HepG2 (cell line): ENCODE data around the gene BTD. TPM values are rescaled to one million over a fixed set of nuclear protein-coding genes. Genes with fewer than 3 reads are reported as not detected.

ENCODE experiments used
- ATAC-seq: fragments of 200-7000 bp; cut with Tn5 transposase; 3 replicates; pipeline ENCODE4 v1.9.1; 2020; ENCODE audit warnings: mild to moderate bottlenecking, moderate library complexity
- BruUV-seq: library from RNA; stranded (reverse); fragments of 400-500 nt; replicated peaks from 2 replicates; lab custom pipeline; 2021; lab: Mats Ljungman, UMichigan
- CTCF ChIA-PET: fragments of 300-600 bp; formaldehyde crosslinking; extraction: SDS; loops from one replicate; lab custom pipeline; 2021; ENCODE audit warnings: low total read pairs, inconsistent platforms, low intra/inter-chr PET ratio; lab: Yijun Ruan, JAX
- POLR2A ChIA-PET: fragments of 350-600 bp; sonication (Branson Sonifier 250); formaldehyde crosslinking; loops from one replicate; lab custom pipeline; 2020; ENCODE audit warnings: antibody characterized with exemption, inconsistent platforms; lab: Yijun Ruan, JAX
- DNase-seq: peaks from one replicate; pipeline ENCODE4 v3.0.0-alpha.2; 2015; ENCODE audit warnings: low spot score
- FAIRE-seq: peaks from 3 replicates; lab custom pipeline; 2011; peaks lifted over from hg19 to GRCh38; lab: Jason Lieb, UNC
- H2AFZ ChIP-seq: one replicate; pipeline ENCODE4 v1.6.1; 2011; ENCODE audit warnings: low read length, inconsistent platforms
- H3K27ac ChIP-seq: fragments of 300-600 bp; 3 replicates; pipeline ENCODE4 v1.8.0; 2011; ENCODE audit warnings: mixed run types, mild to moderate bottlenecking, mixed read lengths, low read length, inconsistent platforms; ENCODE audit not compliant: insufficient read depth; ENCODE audit errors: extremely low read length
- H3K27me3 ChIP-seq, 2 experiments: fragments of 200-600 bp in 1 of 2; 2 replicates in 1 of 2; 3 replicates in 1 of 2; pipeline versions ENCODE4 v1.6.0 to v1.8.0; 2011; ENCODE audit warnings: low read length in 2 of 2, mild to moderate bottlenecking in 2 of 2, moderate library complexity in 2 of 2, inconsistent platforms in 1 of 2; ENCODE audit not compliant: insufficient read depth in 2 of 2, control insufficient read depth in 1 of 2
- H3K36me3 ChIP-seq, 2 experiments: fragments of 200-600 bp in 1 of 2; replicated peaks in 1 of 2; 2 replicates in 1 of 2; 3 replicates in 1 of 2; pipeline versions ENCODE4 v1.5.1 to v1.8.0; 2011; ENCODE audit warnings: low read length in 2 of 2, inconsistent platforms in 1 of 2; ENCODE audit not compliant: insufficient read depth in 2 of 2, control insufficient read depth in 1 of 2
- H3K4me1 ChIP-seq: 2 replicates; pipeline ENCODE4 v1.5.1; 2012; ENCODE audit warnings: low read length, inconsistent platforms; ENCODE audit not compliant: insufficient read depth
- H3K4me2 ChIP-seq: 2 replicates; pipeline ENCODE4 v1.6.0; 2011; ENCODE audit warnings: low read depth, low read length, inconsistent platforms
- H3K4me3 ChIP-seq, 3 experiments: fragments of 200-600 bp in 1 of 3; sonication (generic), shearing (Covaris generic) in 1 of 3; replicated peaks in 1 of 3; 2 replicates each; pipeline ENCODE4 v1.5.1; 2011 to 2016; ENCODE audit warnings: low read length in 3 of 3, inconsistent platforms in 2 of 3, low read depth in 2 of 3, mild to moderate bottlenecking in 2 of 3, control low read depth in 1 of 3, mixed read lengths in 1 of 3; ENCODE audit not compliant: insufficient read depth in 1 of 3
- H3K79me2 ChIP-seq: one replicate; pipeline ENCODE4 v1.6.1; 2011; ENCODE audit warnings: low read length, inconsistent platforms; ENCODE audit not compliant: insufficient read depth
- H3K9ac ChIP-seq: 2 replicates; pipeline ENCODE4 v1.6.0; 2011; ENCODE audit warnings: mild to moderate bottlenecking, low read depth, low read length, inconsistent platforms; ENCODE audit not compliant: insufficient read depth
- H3K9me3 ChIP-seq: 2 replicates; pipeline ENCODE4 v1.5.1; 2012; ENCODE audit warnings: mild to moderate bottlenecking, low read length
- H4K20me1 ChIP-seq: 2 replicates; pipeline ENCODE4 v1.6.0; 2011; ENCODE audit warnings: inconsistent platforms, mild to moderate bottlenecking, low read length, moderate library complexity; ENCODE audit not compliant: insufficient read depth
- FOXJ3 ChIP-seq: sonication (generic); formaldehyde crosslinking; IDR thresholded peaks from 2 replicates; pipeline ENCODE4 v1.4.0; 2020; ENCODE audit warnings: missing genetic modification reagents, mild to moderate bottlenecking, borderline replicate concordance
- GATA4 ChIP-seq: sonication (generic); IDR thresholded peaks from 2 replicates; pipeline ENCODE4 v1.6.1; 2016; ENCODE audit warnings: antibody characterized with exemption, low read depth, borderline replicate concordance
- MNT ChIP-seq: fragments of 450-650 bp; IDR thresholded peaks from 2 replicates; pipeline ENCODE4 v1.6.1; 2016
- REPIN1 ChIP-seq: sonication (generic); formaldehyde crosslinking; IDR thresholded peaks from 2 replicates; pipeline ENCODE4 v1.8.0; 2022; ENCODE audit warnings: missing genetic modification reagents, low read depth, mild to moderate bottlenecking, borderline replicate concordance
- SALL1 ChIP-seq: sonication (generic); formaldehyde crosslinking; IDR thresholded peaks from 2 replicates; pipeline ENCODE4 v1.8.0; 2022; ENCODE audit warnings: mild to moderate bottlenecking, missing genetic modification reagents
- SCMH1 ChIP-seq: sonication (generic); formaldehyde crosslinking; IDR thresholded peaks from 2 replicates; pipeline ENCODE4 v1.9.0; 2021; ENCODE audit warnings: missing genetic modification reagents, mild to moderate bottlenecking, borderline replicate concordance
- SMAD9 ChIP-seq: sonication (generic); formaldehyde crosslinking; IDR thresholded peaks from 2 replicates; pipeline ENCODE4 v1.5.1; 2020; ENCODE audit warnings: mild to moderate bottlenecking, missing genetic modification reagents
- ZBTB14 ChIP-seq: sonication (generic); formaldehyde crosslinking; IDR thresholded peaks from 2 replicates; pipeline ENCODE4 v1.4.0; 2020; ENCODE audit warnings: missing genetic modification reagents
- ZBTB20 ChIP-seq: sonication (generic); formaldehyde crosslinking; IDR thresholded peaks from 2 replicates; pipeline ENCODE4 v1.8.1; 2023; ENCODE audit warnings: missing genetic modification reagents, low read depth, mild to moderate bottlenecking, borderline replicate concordance
- ZHX1 ChIP-seq: sonication (generic); formaldehyde crosslinking; IDR thresholded peaks from 2 replicates; pipeline ENCODE4 v1.8.1; 2022; ENCODE audit warnings: low read depth, mild to moderate bottlenecking, missing genetic modification reagents
- ZZZ3 ChIP-seq: sonication (generic); formaldehyde crosslinking; IDR thresholded peaks from 2 replicates; pipeline ENCODE4 v1.4.0; 2020; ENCODE audit warnings: missing genetic modification reagents, mild to moderate bottlenecking, borderline replicate concordance
- WGBS: methylation state at CpG from one replicate; pipeline ENCODE4 v1.1.6; 2017; ENCODE audit warnings: low lambda C conversion rate; 5-methylcytosine and 5-hydroxymethylcytosine counted together
- in situ Hi-C: cut with HindIII; loops from 2 replicates; pipeline ENCODE4 v1.10.0; 2017; ENCODE audit warnings: low pct_unique_long_range_greater_than_20kb; ENCODE audit not compliant: extremely low pct_ligation_motif_present
- intact Hi-C: fragments of 100-400 bp; cut with micrococcal nuclease; formaldehyde crosslinking; loops from one replicate; pipeline ENCODE4 v1.10.0; 2022; ENCODE audit not compliant: unreplicated experiment
- polyA plus RNA-seq, 8 experiments: library from polyadenylated mRNA; depleted of rRNA in 3 of 8; stranded (reverse) in 7 of 8; unstranded in 1 of 8; fragments of >200 nt; fragmentation: Illumina TruSeq in 4 of 8; extraction: Trizol in 4 of 8; gene quantifications; 2 replicates each; pipeline versions ENCODE4 v1.2.1 to v1.2.3, GENCODE V29; 2011 to 2016; ENCODE audit warnings: low read depth in 4 of 8, missing spikeins in 1 of 8, mixed read lengths in 1 of 8; ENCODE audit not compliant: insufficient read depth in 1 of 8
- total RNA-seq, 5 experiments: library from RNA; depleted of rRNA; stranded (reverse); fragments of >200 nt; fragmentation: Illumina TruSeq; extraction: Trizol; gene quantifications; 2 replicates each; pipeline ENCODE4 v1.2.3, GENCODE V29; 2016; ENCODE audit warnings: low read depth in 1 of 5

Gene BTD
- total and polyA plus RNA-seq, 2 of the 13 experiments (the other 11 are each of a cell fraction or from before 2014, with no cell fraction given): 15.7 to 35.5 TPM

- in situ Hi-C loops (loop anchor here (25.0 kb wide), 1 partner anchor 604 kb away; no protein-coding TSS in a partner anchor), intact Hi-C loops (loop anchor here (5.0 kb wide), 1 partner anchor 544 kb away; no protein-coding TSS in a partner anchor)
- ATAC-seq: no peak
- FAIRE-seq: no peak
- H4K20me1 ChIP-seq: no peaks in the 10 kb centered on the region
- no peak overlapping the region for H2AFZ ChIP-seq
- TF ChIP-seq SMAD9 (CRISPR knock-in tag) (no peak), ZZZ3 (CRISPR knock-in tag) (no peak), FOXJ3 (CRISPR knock-in tag) (no peak), ZBTB14 (CRISPR knock-in tag) (no peak), REPIN1 (CRISPR knock-in tag) (no peak), SCMH1 (CRISPR knock-in tag) (no peak), SALL1 (CRISPR knock-in tag) (no peak), ZBTB20 (CRISPR knock-in tag) (no peak), GATA4 (no peak), ZHX1 (CRISPR knock-in tag) (no peak), MNT (no peak)
- POLR2A ChIA-PET: no interaction called here
- peaks cover 12% of the 10 kb centered on the region for H3K4me1 ChIP-seq
- DNase-seq: no peak
- no peak overlapping the region for H3K27ac ChIP-seq
- no peaks in the 10 kb centered on the region for H3K27me3 ChIP-seq
- no peaks in the 10 kb centered on the region for H3K79me2 ChIP-seq
- no peak overlapping the region for H3K4me2 ChIP-seq
- H3K36me3 ChIP-seq: no peaks in the 10 kb centered on the region
- H3K9me3 ChIP-seq: no peaks in the 10 kb centered on the region
- CTCF ChIA-PET: no interaction called here
- H3K9ac ChIP-seq: no peak overlapping the region
- BruUV-seq: no TSS peak
- WGBS: 96% methylated on average over 5 of the region's 5 CpGs
- no peak overlapping the region for H3K4me3 ChIP-seq
Observed at GRCh38 chr3:15633159-15633558, 31.6 kb downstream of the BTD start.
